ENCODE measurements around the gene LARP4B. TPM values are rescaled to one million over a fixed set of nuclear protein-coding genes. Genes with fewer than 3 reads are reported as not detected.
A peak's percentile ranks its signal among the peaks of the same experiment; 100 is the strongest.

LARP4B gene
- polyA plus RNA-seq, 2 of the 4 experiments (the other 2 are of a cell fraction) = 25.5 to 54.2 TPM

- Histone ChIP-seq H3K4me1 (peaks cover 24% of the 10 kb centered on the region), H3K27ac (0 out of 6 replicates have a peak overlapping the region, but pooled peaks of 1 of the 2 experiments have one; percentile 14), H3K4me3 (no peak overlapping the region), H3K4me2 (peak overlapping the region; percentile 35; the same call in 1 of the 3 replicates), H3K9me3 (peaks cover 15% of the 10 kb centered on the region)
- 76% methylated on average over 17 of the region's 20 CpGs for WGBS (ENCODE audit: missing lambda C conversion rate)
- FAIRE-seq = no peak
- peak; percentile 16 to 27; a peak in 1 of 6 replicates for ATAC-seq
- DNase-seq (ENCODE audit: low read depth in 1 of 2, low spot score in 1 of 2) = peak in 1 of 2 experiments; percentile 36
- ChIA-PET CTCF (interaction anchor here (0.9 to 1.8 kb wide), 3 partner anchors 9 to 110 kb away, joined by 3 to 5 read pairs (median 4); partner anchors contain the start of gene GTPBP4), POLR2A (no interaction called here)
- TF ChIP-seq EHF (CRISPR knock-in tag; IDR thresholded peaks at IDR 0.05) (no peak), FOXS1 (CRISPR knock-in tag; IDR thresholded peaks at IDR 0.05) (no peak), E2F6 (IDR thresholded peaks at IDR 0.05; ENCODE audit: borderline replicate concordance, low read depth) (no peak), MYC (IDR thresholded peaks at IDR 0.05; ENCODE audit: borderline replicate concordance, low read length) (no peak), ZSCAN20 (CRISPR knock-in tag; IDR thresholded peaks at IDR 0.05) (no peak)
- TF ChIP-seq, protein P1, sequence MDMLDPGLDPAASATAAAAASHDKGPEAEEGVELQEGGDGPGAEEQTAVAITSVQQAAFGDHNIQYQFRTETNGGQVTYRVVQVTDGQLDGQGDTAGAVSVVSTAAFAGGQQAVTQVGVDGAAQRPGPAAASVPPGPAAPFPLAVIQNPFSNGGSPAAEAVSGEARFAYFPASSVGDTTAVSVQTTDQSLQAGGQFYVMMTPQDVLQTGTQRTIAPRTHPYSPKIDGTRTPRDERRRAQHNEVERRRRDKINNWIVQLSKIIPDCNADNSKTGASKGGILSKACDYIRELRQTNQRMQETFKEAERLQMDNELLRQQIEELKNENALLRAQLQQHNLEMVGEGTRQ (IDR thresholded peaks at IDR 0.05) = no peak
- TF ChIP-seq, protein P2, sequence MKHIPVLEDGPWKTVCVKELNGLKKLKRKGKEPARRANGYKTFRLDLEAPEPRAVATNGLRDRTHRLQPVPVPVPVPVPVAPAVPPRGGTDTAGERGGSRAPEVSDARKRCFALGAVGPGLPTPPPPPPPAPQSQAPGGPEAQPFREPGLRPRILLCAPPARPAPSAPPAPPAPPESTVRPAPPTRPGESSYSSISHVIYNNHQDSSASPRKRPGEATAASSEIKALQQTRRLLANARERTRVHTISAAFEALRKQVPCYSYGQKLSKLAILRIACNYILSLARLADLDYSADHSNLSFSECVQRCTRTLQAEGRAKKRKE (CRISPR knock-in tag; IDR thresholded peaks at IDR 0.05; ENCODE audit: low read depth) = no peak
These were observed 42.7 kb upstream of the LARP4B start for GRCh38 chr10:974038-974784.

- H3K27ac ChIP-seq = no peak overlapping the region
- H3K9me3 ChIP-seq = 0 out of 3 replicates have a peak, but pooled peaks cover under 1% of the 10 kb centered on the region
- H3K4me2 ChIP-seq = no peak overlapping the region
- peaks cover 24% of the 10 kb centered on the region for H3K4me1 ChIP-seq
- DNase-seq (ENCODE audit: low read depth in 1 of 2, low spot score in 1 of 2) (no peak), FAIRE-seq (no peak), ATAC-seq (no peak)
- no peak for TF ChIP-seq GATA3 (IDR thresholded peaks at IDR 0.05; ENCODE audit: borderline replicate concordance)
- TF ChIP-seq ZNF302 (CRISPR knock-in tag; IDR thresholded peaks at IDR 0.05) = no peak
- no peak for TF ChIP-seq EP300 (IDR thresholded peaks at IDR 0.05)
- no peak for TF ChIP-seq FOSL2 (IDR thresholded peaks at IDR 0.05)
- no peak for TF ChIP-seq FOSL2 (CRISPR knock-in tag; IDR thresholded peaks at IDR 0.05)
- TF ChIP-seq RAD21 (conservative IDR thresholded peaks at IDR 0.05 in 1 of 2, IDR thresholded peaks at IDR 0.05 in 1 of 2) = no peak
- TF ChIP-seq ZC3H11A (IDR thresholded peaks at IDR 0.05) = no peak
- no peak for TF ChIP-seq SREBF2 (IDR thresholded peaks at IDR 0.05)
- TF ChIP-seq KDM1A (IDR thresholded peaks at IDR 0.05; ENCODE audit: low read depth) = no peak
- no peak for TF ChIP-seq MAZ (IDR thresholded peaks at IDR 0.05; ENCODE audit: borderline replicate concordance, low read depth, low read length)
- TF ChIP-seq TP53 (CRISPR knock-in tag; IDR thresholded peaks at IDR 0.05) = no peak
- ChIA-PET CTCF (interaction anchor here (1.0 to 1.8 kb wide), 2 partner anchors 10 kb away, joined by 3 to 5 read pairs; no protein-coding TSS in a partner anchor), POLR2A (no interaction called here)
- WGBS (ENCODE audit: missing lambda C conversion rate) = 82% methylated on average over 8 of the region's 8 CpGs
- H3K4me3 ChIP-seq = no peak overlapping the region
These were observed 41.3 kb upstream of the LARP4B start for GRCh38 chr10:972763-973162.

DNA sequence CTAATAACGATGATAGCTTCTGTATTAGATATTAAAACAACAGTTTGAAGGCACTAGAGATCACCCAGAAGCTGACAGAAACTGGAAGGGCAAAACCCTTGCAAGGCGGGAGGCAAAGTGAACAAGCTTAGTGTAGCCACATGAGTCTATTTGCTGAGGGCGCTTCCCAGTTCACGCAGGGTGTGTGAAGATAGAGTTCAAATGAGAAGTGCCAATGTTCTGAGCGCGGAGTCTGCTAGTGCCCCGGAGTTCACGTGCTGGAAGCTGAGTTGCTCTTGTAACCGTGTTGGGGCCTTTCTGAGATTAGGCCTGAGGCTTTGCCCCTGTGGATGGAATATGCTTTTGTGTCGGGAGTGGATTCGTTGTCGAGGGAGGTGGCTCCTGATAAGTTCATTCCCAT, 40.1 kb upstream of the LARP4B start:
- Histone ChIP-seq H3K27ac (no peak overlapping the region), H3K4me1 (peaks cover 24% of the 10 kb centered on the region), H3K9me3 (no peaks in the 10 kb centered on the region), H3K4me3 (no peak overlapping the region), H3K4me2 (peak overlapping the region; percentile 62)
- WGBS (ENCODE audit: missing lambda C conversion rate) = 79% methylated on average over 12 of the region's 12 CpGs
- ATAC-seq (no peak), FAIRE-seq (no peak), DNase-seq (ENCODE audit: low read depth in 1 of 2, low spot score in 1 of 2) (no peak)
- ChIA-PET POLR2A (interaction anchor here (1.5 kb wide), 1 partner anchor 16 kb away, joined by 3 read pairs; the partner anchor contains the start of gene GTPBP4), CTCF (interaction anchor here (0.8 to 1.3 kb wide), 2 partner anchors 15 to 45 kb away, joined by 3 read pairs; no protein-coding TSS in a partner anchor)
- no peak for TF ChIP-seq GATA3 (IDR thresholded peaks at IDR 0.05; ENCODE audit: borderline replicate concordance)
- no peak for TF ChIP-seq TP53 (CRISPR knock-in tag; IDR thresholded peaks at IDR 0.05)

Data from A549 (cell line).